Gastrocnemius medialis (tissue), 4 donors: ENCODE data around the gene CACUL1.

ENCODE experiments used
- CTCF ChIP-seq, 5 experiments: fragments of 450-650 bp in 3 of 5; fragments of 200-600 bp in 2 of 5; sonication (generic) in 2 of 5; IDR thresholded peaks in 4 of 5; conservative IDR thresholded peaks in 1 of 5; 1 replicate in 4 of 5; 2 replicates in 1 of 5; pipeline ENCODE4 v1.5.1; 2016 to 2019; ENCODE audit warnings: antibody characterized with exemption in 5 of 5, mild to moderate bottlenecking in 3 of 5, moderate library complexity in 3 of 5
- POLR2A ChIP-seq, 2 donors: fragments of 450-650 bp; IDR thresholded peaks; one replicate each; pipeline ENCODE4 v1.6.1; 2017; ENCODE audit warnings: antibody characterized with exemption in 2 of 2, mild to moderate bottlenecking in 2 of 2, moderate library complexity in 2 of 2

- TF ChIP-seq CTCF (IDR thresholded peaks at IDR 0.05 in 4 of 5, conservative IDR thresholded peaks at IDR 0.05 in 1 of 5): no peak
- no peak for TF ChIP-seq POLR2A (IDR thresholded peaks at IDR 0.05)
These were observed 82.6 kb downstream of the CACUL1 start for GRCh38 chr10:118672153-118672552.
